ENCODE data around the gene PTGIS. TPM values are rescaled to one million over a fixed set of nuclear protein-coding genes. Genes with fewer than 3 reads are reported as not detected.
A peak's percentile ranks its signal among the peaks of the same experiment; 100 is the strongest.

The PTGIS gene
- total RNA-seq, 6 experiments from 2014 or later, result 9.0 to 30.5 (median 13.7) TPM

GRCh38 chr20:49583343-49583668 is 15.4 kb upstream of the PTGIS start:
- TF ChIP-seq CTCF (IDR thresholded peaks at IDR 0.05) (no peak), POLR2A (IDR thresholded peaks at IDR 0.05) (no peak)
- Histone ChIP-seq H3K27me3 (no peaks in the 10 kb centered on the region), H3K4me1 (peaks cover 0 to 30% (median 12%) of the 10 kb centered on the region in 4 donors), H3K4me3 (no peak overlapping the region), H3K9me3 (no peaks in the 10 kb centered on the region), H3K27ac (peak overlapping the region in 1 of 3 donors; percentile 78), H3K36me3 (no peaks in the 10 kb centered on the region)
- intact Hi-C loops (cut with DNase I), result no loop called here
- DNase-seq (no peak), ATAC-seq (no peak)
- 67% methylated on average over 3 of the region's 4 CpGs for WGBS (ENCODE audit: insufficient coverage, low coverage, low lambda C conversion rate, missing lambda C conversion rate)

GRCh38 chr20:49582413-49583334 is 14.7 kb upstream of the PTGIS start:
- Histone ChIP-seq H3K9me3 (no peaks in the 10 kb centered on the region), H3K36me3 (no peaks in the 10 kb centered on the region), H3K27ac (peak overlapping the region in 1 of 3 donors; percentile 78), H3K4me3 (no peak overlapping the region), H3K27me3 (no peaks in the 10 kb centered on the region), H3K4me1 (peaks cover 0 to 30% (median 12%) of the 10 kb centered on the region in 4 donors)
- ATAC-seq (no peak), DNase-seq (no peak)
- WGBS (ENCODE audit: insufficient coverage, low coverage, low lambda C conversion rate, missing lambda C conversion rate), result 99% methylated on average over 8 of the region's 10 CpGs
- TF ChIP-seq CTCF (IDR thresholded peaks at IDR 0.05) (no peak), POLR2A (IDR thresholded peaks at IDR 0.05) (no peak)
- intact Hi-C loops (cut with DNase I), result no loop called here

- no peak for DNase-seq
- no peak for ATAC-seq
- H3K27me3 ChIP-seq, result no peaks in the 10 kb centered on the region
- H3K36me3 ChIP-seq, result no peaks in the 10 kb centered on the region
- peaks cover 0 to 30% (median 12%) of the 10 kb centered on the region in 4 donors for H3K4me1 ChIP-seq
- TF ChIP-seq CTCF (IDR thresholded peaks at IDR 0.05) (no peak), POLR2A (IDR thresholded peaks at IDR 0.05) (no peak)
- H3K4me3 ChIP-seq, result no peak overlapping the region
- intact Hi-C loops (cut with DNase I), result no loop called here
- no peaks in the 10 kb centered on the region for H3K9me3 ChIP-seq
- WGBS (ENCODE audit: insufficient coverage, low coverage, low lambda C conversion rate, missing lambda C conversion rate), result 100% methylated on average over 1 of the region's 1 CpG
- H3K27ac ChIP-seq, result peak overlapping the region in 1 of 3 donors; percentile 20
These were observed 13.5 kb upstream of the PTGIS start for GRCh38 chr20:49581482-49581881.

- intact Hi-C loops (cut with DNase I), result no loop called here
- no peaks in the 10 kb centered on the region for H3K36me3 ChIP-seq
- ATAC-seq (no peak), DNase-seq (no peak)
- 38% methylated on average over 1 of the region's 1 CpG for WGBS (ENCODE audit: insufficient coverage, low coverage, low lambda C conversion rate, missing lambda C conversion rate)
- no peak overlapping the region for H3K4me3 ChIP-seq
- peak overlapping the region; percentile 2 to 20 (median 11) for H3K27ac ChIP-seq
- H3K9me3 ChIP-seq, result no peaks in the 10 kb centered on the region
- H3K27me3 ChIP-seq, result no peaks in the 10 kb centered on the region
- TF ChIP-seq CTCF (IDR thresholded peaks at IDR 0.05), result no peak
- TF ChIP-seq POLR2A (IDR thresholded peaks at IDR 0.05), result no peak
- H3K4me1 ChIP-seq, result peaks cover 0 to 28% (median 12%) of the 10 kb centered on the region in 4 donors
These were observed 12.9 kb upstream of the PTGIS start for GRCh38 chr20:49580813-49581174.

Measured in right lobe of liver (tissue), 6 donors.